Measurements from ENCODE around the gene HOXC11. TPM values are rescaled to one million over a fixed set of nuclear protein-coding genes. Genes with fewer than 3 reads are reported as not detected.

Gene HOXC11
- polyA plus RNA-seq, 3 donors from 2014 or later: not detected

DNA sequence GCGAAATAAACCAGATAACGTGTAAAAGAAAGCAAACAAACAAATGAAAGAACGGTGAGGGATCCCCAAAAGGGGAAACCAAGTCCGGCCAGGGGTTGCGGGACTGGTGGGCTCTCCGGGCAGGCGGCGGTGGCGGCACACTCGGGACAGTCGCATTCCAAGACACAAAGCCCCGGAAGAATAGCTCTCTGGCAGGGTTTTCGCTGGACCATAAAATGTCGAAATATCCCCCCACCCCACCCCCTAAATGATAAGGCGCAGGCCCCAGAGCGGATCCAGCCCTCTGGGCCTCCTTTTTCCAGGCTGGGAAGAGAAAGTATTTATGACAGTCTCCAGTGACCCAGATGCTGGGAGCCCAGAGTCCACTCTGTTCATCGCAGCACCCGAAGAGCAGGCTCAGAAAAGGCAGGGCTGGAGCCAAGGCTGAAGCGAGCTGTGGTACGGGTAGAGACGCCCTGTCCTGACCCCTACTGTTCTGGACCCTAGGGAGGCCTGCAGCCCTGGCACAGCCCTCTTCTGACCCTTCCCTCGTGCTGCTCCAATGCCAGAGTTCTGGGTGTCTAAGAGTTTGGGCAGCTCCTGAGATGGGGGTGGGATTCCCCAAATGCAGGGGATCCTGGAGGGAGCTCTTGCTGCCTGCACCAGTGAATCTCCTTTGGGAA is 33.8 kb downstream of the HOXC11 start:
- Mint-ChIP-seq H3K36me3 (no peaks in the 10 kb centered on the region), H3K27me3 (ENCODE audit: low read depth in 3 of 3) (peaks cover 53 to 78% (median 77%) of the 10 kb centered on the region in 3 donors), H3K27ac (peak overlapping the region in 1 of 6 donors; percentile 45), H3K4me1 (peaks cover 14 to 33% of the 10 kb centered on the region in 2 donors), H3K9me3 (peaks cover 0 to 6% (median 0%) of the 10 kb centered on the region in 6 donors), H3K4me3 (peak overlapping the region; percentile 76 to 86 (median 84))
- DNase-seq: no peak

- Mint-ChIP-seq H3K4me3 (peak overlapping the region in 2 of 5 donors; percentile 2 to 57), H3K27me3 (ENCODE audit: low read depth in 3 of 3) (peaks cover 44 to 74% (median 70%) of the 10 kb centered on the region in 3 donors), H3K9me3 (peaks cover 0 to 6% (median 0%) of the 10 kb centered on the region in 6 donors), H3K27ac (no peak overlapping the region), H3K4me1 (peaks cover 14 to 34% of the 10 kb centered on the region in 2 donors), H3K36me3 (no peaks in the 10 kb centered on the region)
- DNase-seq: no peak
Measured at GRCh38 chr12:54007538-54008259, 34.8 kb downstream of the HOXC11 start.

GRCh38 chr12:54008260-54008552 is 35.3 kb downstream of the HOXC11 start:
- DNase-seq: no peak
- Mint-ChIP-seq H3K4me1 (peaks cover 14 to 34% of the 10 kb centered on the region in 2 donors), H3K27me3 (ENCODE audit: low read depth in 3 of 3) (peaks cover 46 to 74% (median 72%) of the 10 kb centered on the region in 3 donors), H3K27ac (no peak overlapping the region), H3K9me3 (peaks cover 0 to 6% (median 0%) of the 10 kb centered on the region in 6 donors), H3K36me3 (no peaks in the 10 kb centered on the region), H3K4me3 (peak overlapping the region in 3 of 5 donors; percentile 37 to 40 (median 38))

DNA sequence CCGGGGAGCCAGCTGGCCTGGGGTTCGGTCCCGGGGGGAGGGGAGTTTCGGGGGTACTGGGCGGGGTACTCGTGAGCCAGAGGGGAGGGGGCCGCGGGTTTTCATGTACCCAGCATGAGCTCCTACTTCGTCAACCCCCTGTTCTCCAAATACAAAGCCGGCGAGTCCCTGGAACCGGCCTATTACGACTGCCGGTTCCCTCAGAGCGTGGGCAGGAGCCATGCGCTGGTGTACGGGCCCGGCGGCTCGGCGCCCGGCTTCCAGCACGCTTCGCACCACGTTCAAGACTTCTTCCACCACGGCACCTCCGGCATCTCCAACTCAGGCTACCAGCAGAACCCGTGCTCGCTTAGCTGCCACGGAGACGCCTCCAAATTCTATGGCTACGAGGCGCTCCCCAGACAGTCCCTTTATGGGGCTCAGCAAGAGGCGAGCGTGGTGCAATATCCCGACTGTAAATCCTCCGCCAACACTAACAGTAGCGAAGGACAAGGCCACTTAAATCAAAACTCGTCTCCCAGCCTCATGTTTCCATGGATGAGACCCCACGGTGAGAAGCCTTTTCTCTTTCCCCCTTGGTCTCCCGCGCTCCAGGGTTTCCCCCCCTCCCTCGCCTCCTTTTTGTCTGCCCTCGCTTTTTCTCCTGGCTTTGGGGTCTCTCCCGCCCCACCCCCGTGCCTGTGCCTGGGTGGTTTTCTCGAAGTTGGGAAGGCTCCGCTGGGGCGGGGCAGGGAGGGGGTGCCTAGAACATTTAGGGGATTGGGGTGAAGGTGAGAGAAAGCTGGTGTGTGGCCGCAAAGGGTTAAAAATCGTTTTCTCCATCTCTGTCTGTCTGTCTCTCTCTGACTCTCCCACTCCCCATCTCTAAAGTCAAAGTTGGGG is 36.5 kb downstream of the HOXC11 start:
- peaks cover 14 to 34% of the 10 kb centered on the region in 2 donors for H3K4me1 Mint-ChIP-seq
- H3K4me3 Mint-ChIP-seq: peak overlapping the region; percentile 55 to 65 (median 61)
- peaks cover 44 to 73% (median 72%) of the 10 kb centered on the region in 3 donors for H3K27me3 Mint-ChIP-seq (ENCODE audit: low read depth in 3 of 3)
- no peaks in the 10 kb centered on the region for H3K36me3 Mint-ChIP-seq
- peak overlapping the region in 1 of 6 donors; percentile 48 for H3K27ac Mint-ChIP-seq
- peak in 1 of 3 donors; percentile 27 for DNase-seq
- H3K9me3 Mint-ChIP-seq: peaks cover 0 to 2% (median 0%) of the 10 kb centered on the region in 6 donors

- Mint-ChIP-seq H3K4me1 (peaks cover 19 to 33% of the 10 kb centered on the region in 2 donors), H3K4me3 (peak overlapping the region in 2 of 5 donors; percentile 29 to 46), H3K27me3 (ENCODE audit: low read depth in 3 of 3) (peaks cover 50 to 80% (median 73%) of the 10 kb centered on the region in 3 donors), H3K9me3 (peaks cover 0 to 3% (median 0%) of the 10 kb centered on the region in 6 donors), H3K36me3 (no peaks in the 10 kb centered on the region), H3K27ac (no peak overlapping the region)
- DNase-seq: no peak
Measured at GRCh38 chr12:54010053-54010971, 37.4 kb downstream of the HOXC11 start.

- H3K36me3 Mint-ChIP-seq: no peaks in the 10 kb centered on the region
- DNase-seq: no peak
Measured at GRCh38 chr12:54010972-54011664, 38.2 kb downstream of the HOXC11 start.

GRCh38 chr12:54011665-54012532 is 39.0 kb downstream of the HOXC11 start:
- Mint-ChIP-seq H3K4me1 (peaks cover 15 to 20% of the 10 kb centered on the region in 2 donors), H3K27me3 (ENCODE audit: low read depth in 3 of 3) (peaks cover 46 to 77% (median 76%) of the 10 kb centered on the region in 3 donors), H3K27ac (no peak overlapping the region), H3K9me3 (peaks cover 0 to 3% (median 0%) of the 10 kb centered on the region in 6 donors), H3K36me3 (no peaks in the 10 kb centered on the region), H3K4me3 (peak overlapping the region in 1 of 5 donors; percentile 18)
- no peak for DNase-seq

More at GRCh38 chr12:54010972-54011664, 38.2 kb downstream of the HOXC11 start:
- Mint-ChIP-seq H3K27me3 (ENCODE audit: low read depth in 3 of 3) (peaks cover 48 to 80% (median 75%) of the 10 kb centered on the region in 3 donors), H3K9me3 (peaks cover 0 to 3% (median 0%) of the 10 kb centered on the region in 6 donors), H3K4me3 (peak overlapping the region in 2 of 5 donors; percentile 27 to 46), H3K4me1 (peaks cover 18 to 25% of the 10 kb centered on the region in 2 donors), H3K27ac (no peak overlapping the region)

GRCh38 chr12:54012631-54013409 is 39.9 kb downstream of the HOXC11 start:
- DNase-seq: no peak
- Mint-ChIP-seq H3K36me3 (no peaks in the 10 kb centered on the region), H3K9me3 (peaks cover 0 to 3% (median 0%) of the 10 kb centered on the region in 6 donors), H3K4me1 (peaks cover 22 to 29% of the 10 kb centered on the region in 2 donors), H3K4me3 (no peak overlapping the region), H3K27ac (peak overlapping the region in 1 of 6 donors; percentile 59), H3K27me3 (ENCODE audit: low read depth in 3 of 3) (peaks cover 44 to 75% (median 75%) of the 10 kb centered on the region in 3 donors)

DNA sequence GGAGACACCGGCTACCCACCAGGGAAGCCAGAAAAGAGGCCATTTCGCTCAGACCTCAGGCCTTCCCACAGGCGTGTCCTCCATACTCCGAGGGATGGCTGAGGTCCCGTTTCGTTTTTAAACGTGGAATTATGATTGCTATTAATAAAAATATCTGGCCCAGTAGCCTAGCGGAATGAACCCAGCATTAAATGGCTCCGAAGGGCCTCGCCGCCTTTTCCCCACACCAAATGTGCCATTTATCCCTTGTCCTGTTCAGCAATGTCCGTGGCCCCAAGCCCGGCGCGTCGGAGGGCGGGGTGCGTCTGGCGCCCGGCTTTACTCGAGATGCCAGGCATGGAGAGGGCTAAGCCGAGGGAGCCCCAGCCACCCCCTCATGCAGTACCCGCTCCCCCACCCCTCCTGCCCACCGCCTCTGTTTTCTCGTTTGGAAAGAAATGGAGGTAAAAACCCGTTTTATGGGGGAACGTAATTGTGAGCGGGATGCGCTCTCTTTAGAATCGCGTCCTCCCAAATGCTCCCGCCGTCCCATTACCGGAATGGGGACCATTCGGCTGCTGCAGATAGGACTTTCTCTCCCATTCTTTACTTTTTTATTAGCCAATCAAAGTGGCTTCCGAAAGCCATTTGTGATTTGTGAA is 41.6 kb downstream of the HOXC11 start:
- H3K27ac Mint-ChIP-seq: peak overlapping the region in 1 of 6 donors; percentile 20

More for the DNA sequence above, 41.6 kb downstream of the HOXC11 start:
- no peaks in the 10 kb centered on the region for H3K36me3 Mint-ChIP-seq
- H3K27me3 Mint-ChIP-seq (ENCODE audit: low read depth in 3 of 3): peaks cover 39 to 64% (median 63%) of the 10 kb centered on the region in 3 donors
- peak overlapping the region in 1 of 5 donors; percentile 7 for H3K4me3 Mint-ChIP-seq
- DNase-seq: no peak
- peaks cover 24 to 34% of the 10 kb centered on the region in 2 donors for H3K4me1 Mint-ChIP-seq
- peaks cover 0 to 2% (median 0%) of the 10 kb centered on the region in 6 donors for H3K9me3 Mint-ChIP-seq

Measured in immature natural killer cell (primary cell).